ENCODE results near the gene KRT71. TPM values are rescaled to one million over a fixed set of nuclear protein-coding genes. Genes with fewer than 3 reads are reported as not detected.

KRT71 gene
- total RNA-seq, 1 experiment from 2014 or later = not detected

- Mint-ChIP-seq H3K27me3 (ENCODE audit: low read depth) (no peaks in the 10 kb centered on the region), H3K36me3 (no peaks in the 10 kb centered on the region), H3K27ac (no peak overlapping the region), H3K4me3 (no peak overlapping the region), H3K4me1 (no peaks in the 10 kb centered on the region), H3K9me3 (no peaks in the 10 kb centered on the region)
- ChIA-PET POLR2A (no interaction called here), CTCF (interaction anchor here (0.9 to 1.6 kb wide), 3 partner anchors 142 to 164 kb away, joined by 3 to 4 read pairs (median 4); no protein-coding TSS in a partner anchor)
- DNase-seq (ENCODE audit: low spot score) (no peak), ATAC-seq (no peak)
- TF ChIP-seq FOXJ3 (CRISPR knock-in tag; IDR thresholded peaks at IDR 0.05; ENCODE audit: borderline replicate concordance) (no peak), HMGXB4 (CRISPR knock-in tag; IDR thresholded peaks at IDR 0.05) (no peak), AFF4 (CRISPR knock-in tag; IDR thresholded peaks at IDR 0.05; ENCODE audit: borderline replicate concordance) (no peak), MYBL2 (CRISPR knock-in tag; IDR thresholded peaks at IDR 0.05) (no peak), E2F4 (CRISPR knock-in tag; IDR thresholded peaks at IDR 0.05; ENCODE audit: borderline replicate concordance, low read depth) (no peak), ETV6 (CRISPR knock-in tag; IDR thresholded peaks at IDR 0.05) (no peak), PRDM15 (CRISPR knock-in tag; IDR thresholded peaks at IDR 0.05) (no peak), MAX (CRISPR knock-in tag; IDR thresholded peaks at IDR 0.05) (no peak), TCF7 (CRISPR knock-in tag; IDR thresholded peaks at IDR 0.05; ENCODE audit: low read depth) (no peak), CDX4 (CRISPR knock-in tag; IDR thresholded peaks at IDR 0.05; ENCODE audit: borderline replicate concordance) (no peak)
Measured at GRCh38 chr12:52537101-52537500, 15.8 kb downstream of the KRT71 start.

GRCh38 chr12:52535574-52535973 lies 17.4 kb downstream of the KRT71 start:
- no peaks in the 10 kb centered on the region for H3K9me3 Mint-ChIP-seq
- ChIA-PET CTCF (interaction anchor here (0.8 to 5.1 kb wide), 4 partner anchors 108 to 163 kb away, joined by 3 to 28 read pairs (median 4); no protein-coding TSS in a partner anchor), POLR2A (no interaction called here)
- ATAC-seq (no peak), DNase-seq (ENCODE audit: low spot score) (no peak)
- H3K27ac Mint-ChIP-seq = no peak overlapping the region
- no peaks in the 10 kb centered on the region for H3K27me3 Mint-ChIP-seq (ENCODE audit: low read depth)
- no peaks in the 10 kb centered on the region for H3K36me3 Mint-ChIP-seq
- no peak overlapping the region for H3K4me3 Mint-ChIP-seq
- H3K4me1 Mint-ChIP-seq = no peaks in the 10 kb centered on the region
- TF ChIP-seq ZNF263 (CRISPR knock-in tag; IDR thresholded peaks at IDR 0.05; ENCODE audit: low read depth) = no peak
- TF ChIP-seq KAT7 (CRISPR knock-in tag; IDR thresholded peaks at IDR 0.05; ENCODE audit: borderline replicate concordance) = no peak
- TF ChIP-seq CBFB (CRISPR knock-in tag; IDR thresholded peaks at IDR 0.05; ENCODE audit: low read depth) = no peak
- TF ChIP-seq ZMAT4 (CRISPR knock-in tag; IDR thresholded peaks at IDR 0.05) = no peak
- TF ChIP-seq CTCF (IDR thresholded peaks at IDR 0.05) = no peak
- no peak for TF ChIP-seq FOXP1 (CRISPR knock-in tag; IDR thresholded peaks at IDR 0.05; ENCODE audit: borderline replicate concordance)
- no peak for TF ChIP-seq ZNF232 (CRISPR knock-in tag; IDR thresholded peaks at IDR 0.05)
- TF ChIP-seq IRF2 (CRISPR knock-in tag; IDR thresholded peaks at IDR 0.05; ENCODE audit: borderline replicate concordance, low read depth) = no peak
- TF ChIP-seq NR3C1 (CRISPR knock-in tag; conservative IDR thresholded peaks at IDR 0.05; ENCODE audit: low read depth) = no peak

Measured in WTC11 (cell line).